ENCODE measurements around the gene C2orf72. TPM values are rescaled to one million over a fixed set of nuclear protein-coding genes. Genes with fewer than 3 reads are reported as not detected.

Gene C2orf72
- total RNA-seq, result under 0.01 TPM in 1 of 2 replicates, not detected in the other

DNA sequence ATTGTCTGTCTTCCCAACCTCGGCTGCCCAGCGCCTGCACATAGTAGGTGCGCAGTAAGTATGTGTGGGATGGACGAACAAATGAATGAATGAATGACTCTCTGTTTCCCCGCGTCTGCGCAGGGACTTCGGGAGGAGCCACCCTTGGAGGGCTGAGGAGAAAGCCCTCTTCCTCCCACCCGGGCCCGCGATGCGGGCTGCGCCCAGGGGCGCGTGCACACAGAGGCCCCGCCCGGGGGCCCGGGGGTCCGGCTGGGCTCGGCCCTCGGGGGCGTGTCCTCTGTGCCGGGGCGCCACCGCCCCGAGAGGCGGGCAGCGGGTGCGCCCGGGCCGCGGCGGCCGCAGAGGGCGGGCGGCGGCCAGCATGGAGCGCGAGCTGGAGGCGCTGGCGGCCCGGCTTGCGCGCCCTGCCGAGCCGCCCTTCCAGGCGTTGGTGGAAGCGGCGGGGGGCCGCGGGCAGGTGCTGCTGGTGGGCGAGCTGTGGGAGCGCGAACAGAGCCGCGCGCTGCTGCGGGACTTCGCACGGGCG lies at the start of gene C2orf72:
Gene C2orf72 (plus strand): TSS at position 322 of the 529 bp plus-strand sequence. CDS start 43 bp downstream, at position 365.

DNA sequence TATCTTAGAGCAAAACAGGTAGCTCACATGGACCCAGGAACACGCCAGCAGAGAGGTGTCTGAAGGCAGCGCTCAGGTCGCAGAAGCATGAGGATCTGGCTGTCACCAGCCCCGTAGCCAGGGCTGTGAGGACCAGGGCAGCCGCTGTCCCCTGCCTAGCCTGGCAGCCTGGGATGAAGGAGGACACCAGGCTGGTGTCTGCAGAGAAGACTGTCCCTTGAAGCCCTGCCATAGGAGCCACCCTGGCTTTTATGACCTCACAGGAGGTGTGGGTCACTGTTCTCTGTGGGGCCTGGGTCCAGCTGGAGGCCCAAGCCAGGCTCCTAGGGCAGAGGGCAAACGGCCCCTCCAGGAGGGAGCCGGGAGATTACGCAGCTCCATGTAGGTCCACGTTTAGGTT lies 41.5 kb upstream of the C2orf72 start, which contains the start of gene SPATA3:
Gene SPATA3 (plus strand): TSS at position 301 of the 400 bp plus-strand sequence. CDS start 113 bp downstream, outside the sequence.

DNA sequence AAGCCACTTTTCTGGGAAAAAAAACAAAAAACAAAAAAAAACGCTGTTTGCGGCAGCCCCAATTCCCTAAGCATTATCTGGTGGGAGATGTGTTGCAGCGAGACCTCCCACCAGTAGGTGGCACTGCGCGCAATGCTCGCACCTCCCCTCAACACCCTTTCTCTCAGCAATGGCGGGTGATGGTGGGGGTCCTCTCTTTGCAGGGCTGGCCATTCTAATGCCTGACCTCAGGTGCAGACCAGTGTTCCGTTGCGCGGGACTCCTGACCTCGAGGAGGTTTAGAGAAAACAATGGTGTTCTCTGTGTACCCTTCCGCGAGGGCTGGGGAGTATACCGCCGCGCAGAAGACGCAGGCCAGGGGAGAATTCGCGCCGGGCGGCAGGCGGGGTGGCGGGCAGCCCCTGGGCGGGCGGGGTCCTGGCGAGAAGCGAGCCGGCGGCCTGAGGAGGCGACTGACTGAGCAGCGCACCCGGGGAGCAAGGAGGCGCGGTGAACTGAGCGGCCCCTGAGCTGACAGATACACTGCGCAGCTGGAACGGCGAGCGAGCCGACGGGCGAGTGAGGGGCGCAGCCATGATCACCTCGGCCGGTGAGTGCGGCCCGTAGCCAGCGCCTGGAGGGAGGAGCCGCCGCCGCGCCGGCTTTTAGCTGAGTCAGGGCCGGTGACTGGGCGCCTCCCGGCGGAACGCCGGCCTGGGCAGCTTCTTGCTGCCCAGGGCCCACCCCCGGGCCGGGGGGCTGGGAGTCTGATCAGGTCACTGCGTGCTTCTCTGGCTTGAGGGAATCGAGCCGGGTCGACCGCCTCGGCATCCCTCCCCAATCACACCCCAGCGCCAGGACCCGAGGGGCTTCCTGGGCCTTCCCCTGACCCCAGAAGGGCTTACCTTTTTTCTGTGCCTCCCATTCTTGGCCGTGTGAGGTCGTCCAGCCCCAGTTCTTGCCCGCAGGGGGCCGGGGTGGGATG lies 19.4 kb downstream of the C2orf72 start, which contains the start of gene PSMD1:
Gene PSMD1 (plus strand): TSS at position 415 of the 964 bp plus-strand sequence. CDS start 159 bp downstream, at position 574.

Other genes starting within 250 kb of the C2orf72 start
- gene ITM2C, start 172.6 kb upstream of the C2orf72 start, total RNA-seq, result 2.0 and 3.9 TPM in 2 replicates
- gene GPR55, start 112.3 kb upstream of the C2orf72 start, total RNA-seq, result not detected in 2 replicates
- not detected in 2 replicates for gene SPATA3, start 41.4 kb upstream of the C2orf72 start, total RNA-seq
- gene PSMD1, start 19.3 kb downstream of the C2orf72 start, total RNA-seq, result 215 and 221 TPM in 2 replicates
- gene HTR2B, start 87.5 kb downstream of the C2orf72 start, total RNA-seq, result 0.07 and 1.9 TPM in 2 replicates
- 16.7 and 27.4 TPM in 2 replicates for gene ARMC9, start 161.1 kb downstream of the C2orf72 start, total RNA-seq

Measured in thoracic aorta endothelial cell (primary cell).